Activated CD4-positive, alpha-beta T cell treated with anti-CD3 and anti-CD28 coated beads for 4 hours (primary cell): ENCODE measurements around the gene GALK2.
"Not testable (repeated sequence)": the region's sequence is repeated elsewhere in the genome, so short reads cannot be mapped to it uniquely, and the experiment has no call there.

Source experiments
- DNase-seq, 2 donors: peaks; one replicate each; pipeline ENCODE4 v3.0.0-alpha.2; 2020

Gene GALK2

GRCh38 chr15:49287481-49287880 is 117.4 kb downstream of the GALK2 start:
- no peak for DNase-seq

GRCh38 chr15:49288391-49288790 is 118.3 kb downstream of the GALK2 start:
- DNase-seq, result no peak

- DNase-seq, result no peak
Measured at GRCh38 chr15:49290191-49290590, 120.1 kb downstream of the GALK2 start.

- DNase-seq, result no peak
Measured at GRCh38 chr15:49293941-49294340, 123.9 kb downstream of the GALK2 start.

- DNase-seq, result no peak
Measured at GRCh38 chr15:49296258-49296657, 126.2 kb downstream of the GALK2 start.

GRCh38 chr15:49297584-49297983 is 127.5 kb downstream of the GALK2 start:
- DNase-seq, result no peak

GRCh38 chr15:49300856-49301255 is 130.8 kb downstream of the GALK2 start:
- DNase-seq, result no peak

GRCh38 chr15:49301562-49301961 is 131.5 kb downstream of the GALK2 start:
- DNase-seq, result no peak

GRCh38 chr15:49303003-49303402 is 133.0 kb downstream of the GALK2 start:
- DNase-seq, result no peak

GRCh38 chr15:49306551-49306950 is 136.5 kb downstream of the GALK2 start:
- DNase-seq, result no peak

GRCh38 chr15:49308686-49309085 is 138.6 kb downstream of the GALK2 start:
- DNase-seq, result no peak

- no peak for DNase-seq
Measured at GRCh38 chr15:49309889-49310288, 139.8 kb downstream of the GALK2 start.

- DNase-seq, result no peak
Measured at GRCh38 chr15:49313650-49314049, 143.6 kb downstream of the GALK2 start.

- DNase-seq, result no peak
Measured at GRCh38 chr15:49314716-49315115, 144.7 kb downstream of the GALK2 start.

- no peak for DNase-seq
Measured at GRCh38 chr15:49315391-49315823, 145.4 kb downstream of the GALK2 start.

GRCh38 chr15:49320351-49320750 is 150.3 kb downstream of the GALK2 start:
- DNase-seq, result no peak

- DNase-seq, result no peak
Measured at GRCh38 chr15:49323207-49323606, 153.2 kb downstream of the GALK2 start.

- no peak for DNase-seq
Measured at GRCh38 chr15:49327927-49328326, 157.9 kb downstream of the GALK2 start.

- no peak for DNase-seq
Measured at GRCh38 chr15:49328941-49329340, 158.9 kb downstream of the GALK2 start.

- no peak for DNase-seq
Measured at GRCh38 chr15:49330166-49330565, 160.1 kb downstream of the GALK2 start.

GRCh38 chr15:49331442-49331841 is 161.4 kb downstream of the GALK2 start:
- no peak for DNase-seq

GRCh38 chr15:49331951-49332350 is 161.9 kb downstream of the GALK2 start:
- DNase-seq, result no peak

GRCh38 chr15:49339656-49340055 is 169.6 kb downstream of the GALK2 start:
- DNase-seq, result no peak

GRCh38 chr15:49343546-49343945 is 173.5 kb downstream of the GALK2 start:
- DNase-seq, result no peak

GRCh38 chr15:49354439-49354838 is 184.4 kb downstream of the GALK2 start:
- DNase-seq, result not testable (repeated sequence)

GRCh38 chr15:49361370-49361769 is 191.3 kb downstream of the GALK2 start:
- DNase-seq, result no peak
